Muscle of back (tissue), 11 donors: Measurements from ENCODE around the gene GLIS2. TPM values are rescaled to one million over a fixed set of nuclear protein-coding genes. Genes with fewer than 3 reads are reported as not detected.
"Not testable (repeated sequence)": the region's sequence is repeated elsewhere in the genome, so short reads cannot be mapped to it uniquely, and the experiment has no call there.

ENCODE experiments used
- DNase-seq, 3 donors: peaks; one replicate each; pipeline versions ENCODE4 v3.0.0 to v3.0.0-alpha.2; 2013
- polyA plus RNA-seq, 10 donors: library from polyadenylated mRNA; unstranded; fragments of 120-200 nt; gene quantifications; one replicate each; pipeline ENCODE4 v1.2.1, GENCODE V29; 2013; ENCODE audit not compliant: insufficient read length in 10 of 10

GLIS2 gene
- polyA plus RNA-seq, 10 donors = 14.8 to 30.7 (median 22.6) TPM

DNA sequence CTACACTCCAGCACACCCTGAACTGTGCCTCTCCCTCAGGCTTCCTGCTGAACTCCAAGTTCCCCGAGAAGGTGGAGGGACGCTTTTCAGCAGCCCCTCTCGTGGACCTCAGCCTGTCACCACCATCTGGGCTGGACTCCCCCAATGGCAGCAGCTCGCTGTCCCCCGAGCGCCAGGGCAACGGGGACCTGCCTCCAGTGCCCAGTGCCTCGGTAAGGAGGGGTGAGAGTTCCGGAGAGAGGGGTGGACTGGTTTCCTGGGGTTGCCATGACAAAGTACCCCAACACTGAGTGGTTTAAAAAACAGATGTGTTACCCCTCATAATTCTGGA is 17.4 kb downstream of the GLIS2 start:
- no peak for DNase-seq

DNA sequence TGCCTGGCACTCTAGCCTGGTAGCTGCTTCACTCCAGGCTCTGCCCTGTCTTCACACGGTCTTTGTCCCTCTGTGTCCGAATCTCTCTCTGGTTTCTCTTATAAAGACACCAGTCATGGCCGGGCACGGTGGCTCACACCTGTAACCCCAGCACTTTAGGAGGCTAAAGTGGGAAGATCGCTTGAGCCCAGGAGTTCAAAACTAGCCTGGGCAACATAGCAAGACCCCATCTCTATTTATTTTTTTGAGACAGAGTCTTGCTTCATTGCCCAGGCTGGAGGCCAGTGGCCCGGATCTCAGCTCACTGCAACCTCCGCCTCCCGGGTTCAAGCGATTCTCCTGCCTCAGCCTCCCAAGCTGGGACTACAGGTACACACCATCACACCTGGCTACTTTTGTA is 17.8 kb downstream of the GLIS2 start:
- DNase-seq = not testable (repeated sequence)

GRCh38 chr16:4334724-4335495 is 19.0 kb downstream of the GLIS2 start:
- no peak for DNase-seq

DNA sequence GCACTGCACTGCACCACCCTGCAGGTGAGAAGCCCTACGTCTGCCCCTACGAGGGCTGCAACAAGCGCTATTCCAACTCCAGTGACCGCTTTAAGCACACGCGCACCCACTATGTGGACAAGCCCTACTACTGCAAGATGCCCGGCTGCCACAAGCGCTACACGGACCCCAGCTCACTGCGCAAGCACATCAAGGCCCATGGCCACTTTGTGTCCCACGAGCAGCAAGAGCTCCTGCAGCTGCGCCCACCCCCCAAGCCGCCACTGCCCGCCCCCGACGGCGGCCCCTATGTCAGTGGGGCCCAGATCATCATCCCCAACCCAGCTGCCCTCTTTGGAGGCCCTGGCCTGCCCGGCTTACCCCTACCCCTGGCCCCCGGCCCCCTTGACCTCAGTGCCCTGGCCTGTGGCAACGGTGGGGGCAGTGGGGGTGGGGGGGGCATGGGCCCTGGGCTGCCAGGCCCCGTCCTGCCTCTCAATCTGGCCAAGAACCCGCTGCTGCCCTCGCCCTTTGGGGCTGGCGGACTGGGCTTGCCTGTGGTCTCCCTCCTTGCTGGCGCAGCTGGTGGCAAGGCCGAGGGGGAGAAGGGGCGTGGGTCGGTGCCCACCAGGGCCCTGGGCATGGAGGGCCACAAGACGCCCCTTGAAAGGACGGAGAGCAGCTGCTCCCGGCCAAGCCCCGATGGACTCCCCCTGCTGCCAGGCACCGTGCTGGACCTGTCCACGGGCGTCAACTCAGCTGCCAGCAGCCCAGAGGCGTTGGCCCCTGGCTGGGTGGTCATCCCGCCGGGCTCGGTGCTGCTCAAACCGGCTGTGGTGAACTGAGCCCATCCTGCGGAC is 21.1 kb downstream of the GLIS2 start:
- no peak for DNase-seq

- DNase-seq = no peak
Measured at GRCh38 chr16:4337540-4338088, 21.7 kb downstream of the GLIS2 start.

DNA sequence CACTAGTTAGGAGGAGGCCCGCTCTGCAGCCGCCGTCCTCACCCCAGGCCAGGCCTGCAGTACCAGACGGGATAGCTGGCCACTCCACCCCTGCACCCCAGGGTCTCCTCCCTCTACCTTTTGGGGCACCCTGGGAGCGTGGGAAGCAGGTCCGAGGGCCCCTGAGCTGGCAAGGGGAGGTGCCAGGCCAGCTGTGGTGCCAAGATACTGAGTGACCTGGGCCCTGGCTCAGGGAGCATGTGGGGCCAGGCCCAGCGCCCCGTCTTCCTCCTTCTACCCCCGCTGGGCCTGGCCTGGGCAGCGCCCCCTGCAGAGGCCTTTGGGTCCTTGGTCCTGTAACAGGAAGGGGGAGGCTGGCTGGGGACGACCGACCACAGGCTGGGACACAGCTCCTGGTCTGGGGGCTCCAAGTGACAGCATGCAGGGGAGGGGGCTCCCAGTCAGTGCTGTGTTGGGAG is 22.3 kb downstream of the GLIS2 start:
- no peak for DNase-seq

GRCh38 chr16:4338712-4339299 is 22.9 kb downstream of the GLIS2 start:
- DNase-seq = peak in 1 of 3 donors; percentile 31

GRCh38 chr16:4339455-4339854 is 23.6 kb downstream of the GLIS2 start:
- no peak for DNase-seq

GRCh38 chr16:4339909-4340308 is 24.0 kb downstream of the GLIS2 start:
- peak in 1 of 3 donors; percentile 61 for DNase-seq

- no peak for DNase-seq
Measured at GRCh38 chr16:4340443-4340842, 24.6 kb downstream of the GLIS2 start.

DNA sequence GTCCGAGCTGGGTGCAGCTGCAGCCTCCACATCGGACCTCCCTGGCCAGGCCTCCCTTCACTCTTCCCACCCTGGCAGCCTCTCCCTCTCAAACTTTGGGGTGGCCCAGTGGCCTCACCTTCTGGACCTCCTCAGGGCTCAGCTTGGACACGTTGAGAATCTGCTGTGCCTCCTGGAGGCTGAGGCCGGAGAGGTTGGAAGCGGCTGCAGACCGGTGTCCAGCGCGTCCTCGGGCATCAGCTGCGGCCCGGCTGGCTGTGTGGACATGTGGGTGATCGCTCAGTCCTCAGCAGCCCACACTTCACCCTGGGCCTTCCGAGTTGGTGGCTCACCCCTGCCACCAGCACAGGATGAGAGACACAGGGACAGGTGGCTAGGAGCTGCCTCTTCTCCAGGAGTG is 25.4 kb downstream of the GLIS2 start:
- DNase-seq = no peak

DNA sequence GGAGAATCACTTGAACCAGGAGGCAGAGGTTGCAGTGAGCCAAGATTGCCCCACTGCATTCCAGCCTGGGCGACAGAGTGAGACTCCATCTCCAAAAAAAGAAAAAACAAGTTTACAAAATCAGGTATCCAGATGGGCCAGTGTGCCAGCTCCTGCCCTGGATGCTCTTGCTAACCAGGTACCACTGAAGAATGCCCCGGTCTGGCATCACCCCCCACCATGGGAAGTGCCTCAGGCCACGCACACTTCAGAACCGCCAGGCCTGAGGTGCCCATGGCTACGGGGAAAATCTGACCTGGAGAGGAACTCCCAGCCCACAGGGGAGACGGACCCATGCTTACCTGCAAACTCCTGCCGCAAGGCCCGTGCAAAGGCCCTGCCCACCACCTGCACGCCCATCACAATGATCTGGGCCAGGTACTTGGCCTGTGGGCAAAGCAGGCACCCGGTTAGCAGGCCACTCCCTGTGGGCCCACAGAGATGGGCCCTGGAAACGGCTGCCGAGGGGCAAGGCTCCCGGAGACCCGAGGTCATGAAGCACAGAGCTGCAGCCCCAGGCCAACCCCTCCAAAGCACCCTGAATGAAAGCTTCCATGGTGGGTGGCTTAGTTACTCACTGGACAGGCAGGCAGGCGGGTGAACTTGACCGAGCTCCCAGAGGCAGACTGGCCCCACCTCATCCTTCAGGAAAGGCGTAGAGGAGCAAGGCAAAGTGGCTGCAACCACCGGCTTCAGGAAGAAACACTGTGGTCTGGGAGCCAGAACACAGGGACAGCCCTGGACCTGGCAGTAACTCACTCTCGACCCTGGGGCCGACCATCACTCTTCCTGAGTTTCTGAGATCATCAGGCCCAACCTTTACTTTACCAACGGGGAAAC is 27.2 kb downstream of the GLIS2 start:
- no peak for DNase-seq

DNA sequence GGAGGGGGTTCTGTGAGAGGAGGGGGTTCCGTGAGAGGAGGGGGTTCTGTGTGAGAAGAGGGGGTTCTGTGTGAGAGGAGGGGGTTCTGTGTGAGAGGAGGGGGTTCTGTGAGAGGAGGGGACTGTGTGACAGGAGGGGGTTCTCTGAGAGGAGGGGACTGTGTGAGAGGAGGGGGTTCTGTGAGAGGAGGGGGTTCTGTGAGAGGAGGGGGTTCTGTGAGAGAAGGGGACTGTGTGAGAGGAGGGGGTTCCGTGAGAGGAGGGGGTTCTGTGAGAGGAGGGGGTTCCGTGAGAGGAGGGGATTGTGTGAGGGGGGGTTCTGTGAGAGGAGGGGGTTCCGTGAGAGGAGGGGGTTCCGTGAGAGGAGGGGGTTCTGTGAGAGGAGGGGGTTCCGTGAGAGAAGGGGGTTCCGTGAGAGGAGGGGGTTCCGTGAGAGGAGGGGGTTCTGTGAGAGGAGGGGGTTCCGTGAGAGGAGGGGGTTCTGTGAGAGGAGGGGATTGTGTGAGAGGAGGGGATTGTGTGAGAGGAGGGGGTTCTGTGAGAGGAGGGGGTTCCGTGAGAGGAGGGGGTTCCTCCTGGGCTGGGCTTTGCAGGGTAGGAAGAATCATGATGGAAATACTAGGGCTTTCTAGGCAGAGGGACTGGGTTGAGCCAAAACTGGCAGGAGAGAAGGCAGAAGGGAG is 28.6 kb downstream of the GLIS2 start:
- DNase-seq = not testable (repeated sequence)

DNA sequence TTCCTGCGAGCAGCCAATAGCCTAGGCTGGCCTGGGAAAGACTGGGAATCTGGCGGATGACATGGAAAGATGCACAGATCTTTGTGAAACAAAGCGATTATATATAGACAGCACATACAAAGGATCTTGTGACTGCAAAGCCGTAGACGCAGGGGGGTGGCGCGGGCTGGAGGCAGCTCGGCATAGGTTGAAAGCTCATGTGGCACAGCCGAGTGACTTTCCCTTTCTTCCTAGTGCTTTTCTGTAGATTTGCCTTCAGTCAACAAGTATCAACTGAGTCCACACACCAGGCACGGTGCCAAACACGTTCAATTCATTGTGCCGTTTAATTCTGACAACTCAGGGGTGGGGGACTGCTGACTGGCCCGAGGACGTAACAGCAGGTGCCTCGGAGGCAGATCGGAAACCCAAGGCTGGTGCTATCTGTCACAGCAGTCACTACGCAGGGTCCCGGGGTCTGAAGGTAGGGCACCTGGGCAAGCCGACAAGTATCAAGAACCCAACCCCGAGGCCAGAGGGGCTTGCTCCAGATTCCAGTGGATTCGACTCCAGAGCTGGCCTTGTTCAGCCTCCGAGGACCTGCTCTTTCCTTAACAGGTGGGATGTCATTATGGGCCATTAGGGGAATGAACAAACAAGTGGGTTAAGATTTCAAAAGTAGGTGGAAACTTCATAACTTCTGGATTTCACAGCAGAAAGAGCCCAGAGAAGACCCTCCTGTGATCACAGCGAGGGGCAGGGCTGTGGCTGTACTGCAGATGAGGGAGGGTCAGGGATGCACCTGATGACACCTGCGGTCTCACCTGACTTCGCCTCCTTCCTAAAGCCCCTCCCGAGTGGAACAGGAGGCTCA is 29.3 kb downstream of the GLIS2 start:
- no peak for DNase-seq

GRCh38 chr16:4345836-4346781 is 30.2 kb downstream of the GLIS2 start:
- DNase-seq = no peak

GRCh38 chr16:4347010-4347409 is 31.1 kb downstream of the GLIS2 start:
- DNase-seq = no peak

DNA sequence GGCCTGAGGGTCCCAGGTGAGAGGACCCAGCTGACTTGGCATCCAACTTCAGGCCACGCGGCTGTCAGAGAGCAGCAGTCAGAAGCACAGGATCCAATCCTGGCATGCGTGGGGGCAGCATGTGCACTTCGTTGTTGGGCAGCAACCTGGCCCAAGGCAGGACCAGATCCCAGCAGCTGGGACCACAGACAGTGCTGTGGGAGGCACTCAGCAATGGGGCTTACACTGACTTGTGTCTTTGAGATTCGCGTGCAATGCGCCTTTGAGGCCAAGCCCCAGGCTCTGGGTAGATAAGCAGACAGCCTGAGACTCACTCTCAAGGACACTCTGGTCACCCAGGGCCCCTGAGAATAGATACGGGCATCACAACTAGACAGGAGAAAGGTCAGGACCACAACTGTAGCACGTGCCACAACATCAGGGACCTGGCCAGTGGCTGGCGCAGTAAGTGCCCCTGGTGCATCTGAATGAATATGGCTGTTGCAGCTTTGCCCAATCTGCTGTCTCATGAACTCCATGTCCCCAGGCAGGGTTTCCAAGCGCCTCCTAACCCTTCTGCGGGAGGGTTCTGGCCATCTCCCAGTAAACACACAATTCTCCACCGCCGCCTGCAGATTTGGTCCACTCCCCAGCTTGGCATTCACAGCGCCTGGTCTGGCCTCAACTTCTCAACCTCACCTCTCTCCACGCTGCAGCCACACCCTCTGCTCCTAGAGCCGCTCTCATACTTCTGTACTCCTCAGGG is 32.1 kb downstream of the GLIS2 start:
- DNase-seq = no peak

DNA sequence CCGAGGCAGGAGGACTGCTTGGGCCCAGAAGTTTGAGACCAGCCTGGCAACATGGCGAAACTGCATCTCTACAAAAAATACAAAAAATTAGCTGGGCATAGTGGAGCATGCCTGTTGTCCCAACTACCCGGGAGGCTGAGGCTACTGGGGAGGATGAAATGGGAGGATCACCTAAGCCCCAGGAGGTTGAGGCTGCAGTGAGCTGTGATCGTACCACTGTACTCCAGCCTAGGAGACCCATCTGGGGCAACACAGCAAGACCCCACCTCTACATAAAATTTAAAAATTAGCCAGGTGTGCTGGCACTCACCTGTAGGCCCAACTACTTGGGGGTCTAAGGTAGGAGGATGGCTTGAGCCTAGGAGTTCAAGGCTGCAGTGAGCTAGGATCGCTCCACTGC is 33.5 kb downstream of the GLIS2 start:
- DNase-seq = no peak
